Measurements from ENCODE around the gene TNXB.
A peak's percentile ranks its signal among the peaks of the same experiment; 100 is the strongest.

Gene TNXB

DNA sequence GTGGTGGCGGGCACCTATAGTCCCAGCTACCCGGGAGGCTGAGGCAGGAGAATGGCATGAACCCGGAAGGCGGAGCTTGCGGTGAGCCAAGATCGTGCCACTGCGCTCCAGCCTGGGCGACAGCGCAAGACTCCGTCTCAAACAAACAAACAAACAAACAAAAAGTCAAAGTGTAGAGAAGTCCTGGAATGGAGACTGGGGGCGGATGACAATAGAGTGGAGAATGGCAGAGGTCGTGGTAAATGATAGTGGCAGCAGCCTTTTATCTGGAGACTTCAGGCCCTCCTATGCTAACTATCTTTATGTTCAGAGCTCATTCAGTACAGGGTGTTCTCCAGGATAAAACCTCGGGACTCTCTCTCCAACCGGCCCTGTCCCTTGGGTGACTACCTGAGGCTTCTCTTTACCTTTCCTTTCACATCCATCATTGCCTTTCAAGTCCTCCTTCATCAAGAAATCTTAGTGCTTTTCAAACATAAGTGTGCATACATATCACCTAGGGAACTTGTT, 22.4 kb upstream of the TNXB start:
- no peak overlapping the region for H2BK120ac ChIP-seq (ENCODE audit: low read depth, low read length)
- peaks cover 5% of the 10 kb centered on the region for H3K4me1 ChIP-seq (ENCODE audit: control insufficient read depth, low read depth, low read length)
- DNase-seq = no peak
- H3K4ac ChIP-seq (ENCODE audit: low read depth, low read length) = no peak overlapping the region
- H3K27me3 ChIP-seq (ENCODE audit: insufficient read depth, low read length, poor library complexity) = no peaks in the 10 kb centered on the region
- no peaks in the 10 kb centered on the region for H3K36me3 ChIP-seq (ENCODE audit: control insufficient read depth, insufficient read depth, low read length)
- no peak overlapping the region for H3K4me3 ChIP-seq (ENCODE audit: low read length)
- no peak overlapping the region for H3K23ac ChIP-seq (ENCODE audit: low read length)
- no CpG with 5 or more reads among the region's 14 CpGs for WGBS (ENCODE audit: extremely low coverage, insufficient coverage, low lambda C conversion rate)
- no peak overlapping the region for H2BK5ac ChIP-seq (ENCODE audit: low read length)
- no peak overlapping the region for H2AK5ac ChIP-seq (ENCODE audit: low read length)
- H3K56ac ChIP-seq (ENCODE audit: low read length) = no peak overlapping the region
- H4K8ac ChIP-seq (ENCODE audit: low read depth, low read length) = no peak overlapping the region
- no peak overlapping the region for H3K4me2 ChIP-seq (ENCODE audit: low read length)
- H3K79me2 ChIP-seq (ENCODE audit: control insufficient read depth, insufficient read depth, low read length) = peaks cover 4% of the 10 kb centered on the region
- no peak overlapping the region for H2BK15ac ChIP-seq (replicated peaks; ENCODE audit: low read depth)
- no peak overlapping the region for H3K9ac ChIP-seq (ENCODE audit: low read length)
- H3K18ac ChIP-seq (ENCODE audit: low read length) = no peak overlapping the region
- H4K5ac ChIP-seq (ENCODE audit: low read length) = no peak overlapping the region
- peaks cover 12% of the 10 kb centered on the region for H3K79me1 ChIP-seq (ENCODE audit: low read length)
- H3K27ac ChIP-seq (ENCODE audit: low read depth, low read length) = no peak overlapping the region

GRCh38 chr6:32129297-32130088, 20.4 kb upstream of the TNXB start:
- H2BK120ac ChIP-seq (ENCODE audit: low read depth, low read length) = no peak overlapping the region
- peak overlapping the region; percentile 88 for H3K4me3 ChIP-seq (ENCODE audit: low read length)
- no peak overlapping the region for H4K8ac ChIP-seq (ENCODE audit: low read depth, low read length)
- H2BK5ac ChIP-seq (ENCODE audit: low read length) = peak overlapping the region; percentile 17
- H3K27me3 ChIP-seq (ENCODE audit: insufficient read depth, low read length, poor library complexity) = no peaks in the 10 kb centered on the region
- H4K5ac ChIP-seq (ENCODE audit: low read length) = no peak overlapping the region
- WGBS (ENCODE audit: extremely low coverage, insufficient coverage, low lambda C conversion rate) = no CpG with 5 or more reads among the region's 22 CpGs
- H3K56ac ChIP-seq (ENCODE audit: low read length) = peak overlapping the region; percentile 97
- peak overlapping the region; percentile 25 for H3K4ac ChIP-seq (ENCODE audit: low read depth, low read length)
- peak overlapping the region; percentile 75 for H2AK5ac ChIP-seq (ENCODE audit: low read length)
- no peak overlapping the region for H2BK15ac ChIP-seq (replicated peaks; ENCODE audit: low read depth)
- peak overlapping the region; percentile 94 for H3K9ac ChIP-seq (ENCODE audit: low read length)
- H3K79me1 ChIP-seq (ENCODE audit: low read length) = peaks cover 12% of the 10 kb centered on the region
- H3K79me2 ChIP-seq (ENCODE audit: control insufficient read depth, insufficient read depth, low read length) = peaks cover 4% of the 10 kb centered on the region
- no peak for DNase-seq
- H3K18ac ChIP-seq (ENCODE audit: low read length) = peak overlapping the region; percentile 86
- H3K36me3 ChIP-seq (ENCODE audit: control insufficient read depth, insufficient read depth, low read length) = no peaks in the 10 kb centered on the region
- H3K4me1 ChIP-seq (ENCODE audit: control insufficient read depth, low read depth, low read length) = peaks cover 5% of the 10 kb centered on the region
- peak overlapping the region; percentile 65 for H3K4me2 ChIP-seq (ENCODE audit: low read length)
- no peak overlapping the region for H3K23ac ChIP-seq (ENCODE audit: low read length)
- H3K27ac ChIP-seq (ENCODE audit: low read depth, low read length) = peak overlapping the region; percentile 39

DNA sequence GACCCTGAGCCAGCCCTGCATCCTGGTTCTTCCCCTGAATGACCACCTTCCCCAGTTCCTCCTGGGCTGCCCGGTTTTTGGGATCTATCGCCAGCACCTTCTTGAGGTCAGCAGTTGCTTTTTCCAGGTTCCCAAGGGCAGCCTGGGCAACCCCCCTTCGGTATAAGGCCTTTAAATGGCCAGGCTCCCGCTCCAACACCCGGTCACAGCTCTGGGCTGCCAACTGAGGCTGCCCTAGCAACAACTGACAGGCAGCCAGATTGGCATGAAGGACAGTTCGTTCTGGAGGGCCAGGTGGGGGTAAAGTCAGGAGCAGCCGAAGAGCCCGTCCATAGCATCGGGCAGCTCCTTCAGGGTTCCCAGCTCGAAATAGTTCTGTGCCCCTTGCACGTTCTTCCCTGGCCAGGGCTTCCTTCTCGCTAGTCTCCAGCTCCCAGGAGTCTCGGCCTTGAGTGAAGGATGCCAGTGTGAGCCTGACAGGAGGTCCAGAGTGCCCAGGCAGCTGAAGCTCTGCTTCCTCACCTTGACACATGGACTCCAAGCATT, 19.7 kb upstream of the TNXB start:
- no CpG with 5 or more reads among the region's 13 CpGs for WGBS (ENCODE audit: extremely low coverage, insufficient coverage, low lambda C conversion rate)
- H2BK120ac ChIP-seq (ENCODE audit: low read depth, low read length) = no peak overlapping the region
- no peaks in the 10 kb centered on the region for H3K27me3 ChIP-seq (ENCODE audit: insufficient read depth, low read length, poor library complexity)
- H3K4ac ChIP-seq (ENCODE audit: low read depth, low read length) = no peak overlapping the region
- H3K27ac ChIP-seq (ENCODE audit: low read depth, low read length) = no peak overlapping the region
- no peak overlapping the region for H2AK5ac ChIP-seq (ENCODE audit: low read length)
- no peak overlapping the region for H3K18ac ChIP-seq (ENCODE audit: low read length)
- peaks cover 12% of the 10 kb centered on the region for H3K79me1 ChIP-seq (ENCODE audit: low read length)
- peaks cover 4% of the 10 kb centered on the region for H3K79me2 ChIP-seq (ENCODE audit: control insufficient read depth, insufficient read depth, low read length)
- H3K56ac ChIP-seq (ENCODE audit: low read length) = peak overlapping the region; percentile 82
- peak overlapping the region; percentile 40 for H3K9ac ChIP-seq (ENCODE audit: low read length)
- H3K23ac ChIP-seq (ENCODE audit: low read length) = no peak overlapping the region
- no peak for DNase-seq
- no peak overlapping the region for H2BK5ac ChIP-seq (ENCODE audit: low read length)
- no peak overlapping the region for H3K4me3 ChIP-seq (ENCODE audit: low read length)
- no peak overlapping the region for H4K5ac ChIP-seq (ENCODE audit: low read length)
- no peak overlapping the region for H2BK15ac ChIP-seq (replicated peaks; ENCODE audit: low read depth)
- no peaks in the 10 kb centered on the region for H3K36me3 ChIP-seq (ENCODE audit: control insufficient read depth, insufficient read depth, low read length)
- no peak overlapping the region for H4K8ac ChIP-seq (ENCODE audit: low read depth, low read length)
- H3K4me1 ChIP-seq (ENCODE audit: control insufficient read depth, low read depth, low read length) = peaks cover 5% of the 10 kb centered on the region
- H3K4me2 ChIP-seq (ENCODE audit: low read length) = peak overlapping the region; percentile 27

DNA sequence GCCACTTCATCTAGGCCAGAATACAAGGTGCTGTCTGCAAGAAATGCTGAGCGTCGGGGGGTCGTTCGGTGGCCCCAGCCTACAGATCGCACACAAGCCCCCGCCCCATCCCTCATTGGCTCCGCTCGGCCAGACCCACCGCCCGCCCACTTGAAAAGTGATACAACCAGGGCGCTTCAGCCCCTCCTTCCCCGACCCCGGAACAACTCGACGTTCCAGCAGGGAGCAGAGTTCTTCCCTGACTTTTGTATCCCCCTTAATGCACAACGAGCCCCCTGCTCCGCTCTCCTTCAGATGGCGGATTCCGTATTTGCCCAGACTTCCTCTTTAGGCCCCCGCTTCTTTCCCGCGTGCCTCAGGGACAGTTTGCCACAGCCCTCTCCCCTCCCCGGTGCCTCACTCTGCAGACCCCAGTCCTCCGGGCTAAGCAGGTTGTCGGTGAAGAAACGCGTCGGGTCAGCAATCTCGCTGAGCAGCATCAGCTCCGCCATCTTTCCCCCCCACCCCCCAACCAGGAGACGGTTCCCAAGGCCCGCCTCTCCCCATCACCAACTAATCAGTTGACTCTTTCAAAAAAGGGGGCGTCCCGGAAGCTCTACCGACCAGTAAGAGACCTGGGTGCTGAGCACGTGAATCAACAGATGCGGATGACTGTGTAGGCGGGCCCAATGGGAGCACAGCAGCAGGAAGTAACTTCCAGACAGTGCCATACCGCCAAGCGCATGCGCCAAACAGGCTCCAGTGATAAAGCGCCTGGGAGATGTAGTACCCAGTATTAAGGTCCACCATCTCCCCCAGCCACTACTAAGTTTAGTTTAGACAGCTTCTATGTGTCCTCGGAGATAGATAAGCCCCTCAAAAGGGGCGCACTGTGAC, 18.8 kb upstream of the TNXB start, which contains the start of gene ATF6B:
TSS of gene ATF6B (minus strand) at position 530 of the 876 bp plus-strand sequence. CDS start at position 491, 39 bp downstream.
- WGBS (ENCODE audit: extremely low coverage, insufficient coverage, low lambda C conversion rate) = no CpG with 5 or more reads among the region's 44 CpGs

GRCh38 chr6:32127409-32127716, 18.2 kb upstream of the TNXB start:
- Histone ChIP-seq H3K79me2 (ENCODE audit: control insufficient read depth, insufficient read depth, low read length) (peaks cover 4% of the 10 kb centered on the region), H2BK5ac (ENCODE audit: low read length) (no peak overlapping the region), H4K5ac (ENCODE audit: low read length) (no peak overlapping the region), H3K27me3 (ENCODE audit: insufficient read depth, low read length, poor library complexity) (no peaks in the 10 kb centered on the region), H3K4ac (ENCODE audit: low read depth, low read length) (no peak overlapping the region), H3K79me1 (ENCODE audit: low read length) (peaks cover 12% of the 10 kb centered on the region), H3K18ac (ENCODE audit: low read length) (no peak overlapping the region), H3K56ac (ENCODE audit: low read length) (peak overlapping the region; percentile 99), H3K27ac (ENCODE audit: low read depth, low read length) (no peak overlapping the region), H3K4me2 (ENCODE audit: low read length) (peak overlapping the region; percentile 78), H2BK120ac (ENCODE audit: low read depth, low read length) (no peak overlapping the region), H3K4me3 (ENCODE audit: low read length) (peak overlapping the region; percentile 99), H2BK15ac (replicated peaks; ENCODE audit: low read depth) (no peak overlapping the region), H4K8ac (ENCODE audit: low read depth, low read length) (no peak overlapping the region), H3K36me3 (ENCODE audit: control insufficient read depth, insufficient read depth, low read length) (no peaks in the 10 kb centered on the region), H3K23ac (ENCODE audit: low read length) (no peak overlapping the region), H3K9ac (ENCODE audit: low read length) (peak overlapping the region; percentile 88), H2AK5ac (ENCODE audit: low read length) (no peak overlapping the region), H3K4me1 (ENCODE audit: control insufficient read depth, low read depth, low read length) (peaks cover 5% of the 10 kb centered on the region)
- WGBS (ENCODE audit: extremely low coverage, insufficient coverage, low lambda C conversion rate) = no CpG with 5 or more reads among the region's 9 CpGs
- DNase-seq = no peak

More for the DNA sequence above, 18.8 kb upstream of the TNXB start, which contains the start of gene ATF6B:
- no peaks in the 10 kb centered on the region for H3K36me3 ChIP-seq (ENCODE audit: control insufficient read depth, insufficient read depth, low read length)
- DNase-seq = peak; percentile 100
- no peak within 1 kb of the TSS for H2BK120ac ChIP-seq (ENCODE audit: low read depth, low read length)
- peaks cover 5% of the 10 kb centered on the region for H3K4me1 ChIP-seq (ENCODE audit: control insufficient read depth, low read depth, low read length)
- H3K4me3 ChIP-seq (ENCODE audit: low read length) = peak within 1 kb of the TSS; percentile 99
- H3K79me2 ChIP-seq (ENCODE audit: control insufficient read depth, insufficient read depth, low read length) = peaks cover 4% of the 10 kb centered on the region
- H3K27ac ChIP-seq (ENCODE audit: low read depth, low read length) = peak within 1 kb of the TSS; percentile 50
- no peak within 1 kb of the TSS for H4K5ac ChIP-seq (ENCODE audit: low read length)
- H3K27me3 ChIP-seq (ENCODE audit: insufficient read depth, low read length, poor library complexity) = no peaks in the 10 kb centered on the region
- peak within 1 kb of the TSS; percentile 88 for H3K9ac ChIP-seq (ENCODE audit: low read length)
- H3K56ac ChIP-seq (ENCODE audit: low read length) = peak within 1 kb of the TSS; percentile 99
- no peak within 1 kb of the TSS for H3K4ac ChIP-seq (ENCODE audit: low read depth, low read length)
- no peak within 1 kb of the TSS for H2AK5ac ChIP-seq (ENCODE audit: low read length)
- H2BK15ac ChIP-seq (replicated peaks; ENCODE audit: low read depth) = no peak within 1 kb of the TSS
- H2BK5ac ChIP-seq (ENCODE audit: low read length) = peak within 1 kb of the TSS; percentile 92
- H4K8ac ChIP-seq (ENCODE audit: low read depth, low read length) = no peak within 1 kb of the TSS
- H3K18ac ChIP-seq (ENCODE audit: low read length) = peak within 1 kb of the TSS; percentile 24
- H3K4me2 ChIP-seq (ENCODE audit: low read length) = peak within 1 kb of the TSS; percentile 78
- H3K23ac ChIP-seq (ENCODE audit: low read length) = no peak within 1 kb of the TSS
- peaks cover 12% of the 10 kb centered on the region for H3K79me1 ChIP-seq (ENCODE audit: low read length)
